Omental fat pad (tissue), 4 donors: ENCODE data around the gene DNAJA1. TPM values are rescaled to one million over a fixed set of nuclear protein-coding genes. Genes with fewer than 3 reads are reported as not detected.

Experiments
- ATAC-seq: fragments of 150-250 bp; one replicate; pipeline ENCODE4 v1.9.1; 2016; ENCODE audit warnings: mild to moderate bottlenecking, moderate library complexity; ENCODE audit not compliant: low FRiP score
- DNase-seq: peaks from one replicate; pipeline ENCODE4 v3.0.0-alpha.2; 2019; ENCODE audit warnings: low spot score
- CTCF ChIP-seq, 3 donors: fragments of 450-650 bp; IDR thresholded peaks; one replicate each; pipeline ENCODE4 v1.5.1; 2016 to 2017; ENCODE audit warnings: antibody characterized with exemption in 3 of 3, mild to moderate bottlenecking in 3 of 3, moderate library complexity in 2 of 3
- total RNA-seq, 4 donors: library from RNA; depleted of rRNA; stranded (reverse); fragments of >200 nt; gene quantifications; one replicate each; pipeline ENCODE4 v1.1.0, GENCODE V29; 2016

DNAJA1 gene
- total RNA-seq, 4 donors from 2014 or later: 94.6 to 269 (median 151) TPM

- ATAC-seq (no peak), DNase-seq (no peak)
- TF ChIP-seq CTCF (IDR thresholded peaks at IDR 0.05): no peak
Observed at GRCh38 chr9:33051144-33051543, 26.1 kb downstream of the DNAJA1 start.

- DNase-seq: no peak
- ATAC-seq: no peak
- TF ChIP-seq CTCF (IDR thresholded peaks at IDR 0.05): no peak
Observed at GRCh38 chr9:33065157-33066076, 40.3 kb downstream of the DNAJA1 start.

- DNase-seq (no peak), ATAC-seq (no peak)
- no peak for TF ChIP-seq CTCF (IDR thresholded peaks at IDR 0.05)
Observed at GRCh38 chr9:33068991-33069390, 43.9 kb downstream of the DNAJA1 start.

- TF ChIP-seq CTCF (IDR thresholded peaks at IDR 0.05): no peak
- ATAC-seq: peak; percentile 98
- peak; percentile 84 for DNase-seq
Observed at GRCh38 chr9:33076046-33077004, 51.3 kb downstream of the DNAJA1 start, which contains the start of gene SMU1. Gene SMU1, minus strand, starts transcription at chr9:33076674. Its CDS starts 66 bp downstream, at chr9:33076608.

GRCh38 chr9:33080534-33080933, 55.5 kb downstream of the DNAJA1 start:
- no peak for TF ChIP-seq CTCF (IDR thresholded peaks at IDR 0.05)
- no peak for ATAC-seq
- no peak for DNase-seq

- peak in 1 of 3 donors; percentile 31 for TF ChIP-seq CTCF (IDR thresholded peaks at IDR 0.05)
- ATAC-seq (peak; percentile 77), DNase-seq (no peak)
Observed at GRCh38 chr9:33081128-33081851, 56.2 kb downstream of the DNAJA1 start.
